ENCODE data around the gene CDC42BPA. TPM values are rescaled to one million over a fixed set of nuclear protein-coding genes. Genes with fewer than 3 reads are reported as not detected.

The CDC42BPA gene
- total and polyA plus RNA-seq, 9 of the 15 experiments (the other 6 are each of a cell fraction or from before 2014, with no cell fraction given) = 8.0 to 77.5 (median 52.1) TPM

DNA sequence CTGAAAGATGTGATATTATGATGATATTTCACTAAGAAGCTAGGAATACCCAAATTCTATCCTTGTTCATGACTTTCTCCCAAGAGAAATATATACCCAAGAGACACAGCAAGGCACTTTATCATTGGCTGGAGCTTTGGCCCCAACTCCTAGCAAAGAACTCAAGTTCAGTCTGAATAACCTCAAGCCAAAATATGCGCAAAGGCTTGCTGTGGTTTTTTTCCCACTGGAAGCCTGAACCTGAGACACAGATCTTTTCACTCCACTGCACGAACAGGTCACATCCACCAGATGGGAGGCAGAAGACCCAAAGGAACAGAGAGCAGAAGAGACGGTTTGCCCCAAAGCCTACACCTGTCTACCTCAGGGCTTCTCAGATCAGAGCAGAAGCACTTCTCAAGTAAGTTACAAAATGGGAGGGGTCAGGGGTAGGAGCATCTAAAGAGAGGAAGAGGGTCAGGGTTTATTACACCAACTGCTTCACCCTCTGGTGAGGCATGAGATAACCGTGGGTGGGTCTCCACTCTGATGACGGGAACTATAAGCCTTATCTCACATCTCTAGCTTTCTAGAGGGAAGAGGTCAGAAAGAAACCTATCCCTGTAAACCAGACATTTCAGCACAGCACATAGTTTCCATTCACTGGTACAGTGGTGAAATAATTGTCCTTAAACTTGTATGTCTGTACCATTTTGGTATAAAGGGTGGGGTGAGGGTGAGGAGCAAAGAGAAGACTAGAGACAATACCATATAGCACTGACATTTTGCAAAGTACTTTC lies 17.1 kb upstream of the CDC42BPA start (continued):
- TF ChIP-seq TRIM24 (IDR thresholded peaks at IDR 0.05) (peak in 1 of 2 experiments; percentile 38; a peak in 1 of 4 replicates), JUN (IDR thresholded peaks at IDR 0.05; ENCODE audit: borderline replicate concordance, low read depth, low read length) (peak; percentile 75), JUN (CRISPR knock-in tag; IDR thresholded peaks at IDR 0.05; ENCODE audit: borderline replicate concordance) (no peak), SMARCE1 (IDR thresholded peaks at IDR 0.05) (peak; percentile 79; the same call in 1 of the 2 replicates), NRF1 (conservative IDR thresholded peaks at IDR 0.05 in 1 of 2, IDR thresholded peaks at IDR 0.05 in 1 of 2) (peak; percentile 7 to 25; a peak in 1 of 4 replicates), KHSRP (IDR thresholded peaks at IDR 0.05) (no peak), TBL1XR1 (IDR thresholded peaks at IDR 0.05; ENCODE audit: low read length in 2 of 2) (0 out of 4 replicates have a peak, but pooled peaks of 1 of the 2 experiments have one; percentile 37), NCOA1 (IDR thresholded peaks at IDR 0.05; ENCODE audit: low read depth) (peak; percentile 50; the same call in 1 of the 2 replicates), MTA1 (IDR thresholded peaks at IDR 0.05; ENCODE audit: borderline replicate concordance) (peak; percentile 84; the same call in 1 of the 2 replicates), SOX6 (IDR thresholded peaks at IDR 0.05) (peak; percentile 29; the same call in 1 of the 2 replicates), SP1 (CRISPR knock-in tag; IDR thresholded peaks at IDR 0.05) (peak; percentile 42; the same call in 1 of the 2 replicates), ZNF408 (CRISPR knock-in tag; IDR thresholded peaks at IDR 0.05; ENCODE audit: low read depth) (no peak), TEAD4 (IDR thresholded peaks at IDR 0.05; ENCODE audit: low read length) (peak; percentile 48; the same call in 1 of the 2 replicates), TEAD4 (CRISPR knock-in tag; IDR thresholded peaks at IDR 0.05; ENCODE audit: borderline replicate concordance) (no peak), TAL1 (IDR thresholded peaks at IDR 0.05) (no peak)
- TF ChIP-seq, protein P1, sequence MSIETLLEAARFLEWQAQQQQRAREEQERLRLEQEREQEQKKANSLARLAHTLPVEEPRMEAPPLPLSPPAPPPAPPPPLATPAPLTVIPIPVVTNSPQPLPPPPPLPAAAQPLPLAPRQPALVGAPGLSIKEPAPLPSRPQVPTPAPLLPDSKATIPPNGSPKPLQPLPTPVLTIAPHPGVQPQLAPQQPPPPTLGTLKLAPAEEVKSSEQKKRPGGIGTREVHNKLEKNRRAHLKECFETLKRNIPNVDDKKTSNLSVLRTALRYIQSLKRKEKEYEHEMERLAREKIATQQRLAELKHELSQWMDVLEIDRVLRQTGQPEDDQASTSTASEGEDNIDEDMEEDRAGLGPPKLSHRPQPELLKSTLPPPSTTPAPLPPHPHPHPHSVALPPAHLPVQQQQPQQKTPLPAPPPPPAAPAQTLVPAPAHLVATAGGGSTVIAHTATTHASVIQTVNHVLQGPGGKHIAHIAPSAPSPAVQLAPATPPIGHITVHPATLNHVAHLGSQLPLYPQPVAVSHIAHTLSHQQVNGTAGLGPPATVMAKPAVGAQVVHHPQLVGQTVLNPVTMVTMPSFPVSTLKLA (conservative IDR thresholded peaks at IDR 0.05) = 0 out of 4 replicates have a peak, but pooled peaks of 1 of the 2 experiments have one; percentile 6
- TF ChIP-seq, protein P2, sequence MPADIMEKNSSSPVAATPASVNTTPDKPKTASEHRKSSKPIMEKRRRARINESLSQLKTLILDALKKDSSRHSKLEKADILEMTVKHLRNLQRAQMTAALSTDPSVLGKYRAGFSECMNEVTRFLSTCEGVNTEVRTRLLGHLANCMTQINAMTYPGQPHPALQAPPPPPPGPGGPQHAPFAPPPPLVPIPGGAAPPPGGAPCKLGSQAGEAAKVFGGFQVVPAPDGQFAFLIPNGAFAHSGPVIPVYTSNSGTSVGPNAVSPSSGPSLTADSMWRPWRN (IDR thresholded peaks at IDR 0.05; ENCODE audit: low read depth) = no peak
- TF ChIP-seq, protein P3, sequence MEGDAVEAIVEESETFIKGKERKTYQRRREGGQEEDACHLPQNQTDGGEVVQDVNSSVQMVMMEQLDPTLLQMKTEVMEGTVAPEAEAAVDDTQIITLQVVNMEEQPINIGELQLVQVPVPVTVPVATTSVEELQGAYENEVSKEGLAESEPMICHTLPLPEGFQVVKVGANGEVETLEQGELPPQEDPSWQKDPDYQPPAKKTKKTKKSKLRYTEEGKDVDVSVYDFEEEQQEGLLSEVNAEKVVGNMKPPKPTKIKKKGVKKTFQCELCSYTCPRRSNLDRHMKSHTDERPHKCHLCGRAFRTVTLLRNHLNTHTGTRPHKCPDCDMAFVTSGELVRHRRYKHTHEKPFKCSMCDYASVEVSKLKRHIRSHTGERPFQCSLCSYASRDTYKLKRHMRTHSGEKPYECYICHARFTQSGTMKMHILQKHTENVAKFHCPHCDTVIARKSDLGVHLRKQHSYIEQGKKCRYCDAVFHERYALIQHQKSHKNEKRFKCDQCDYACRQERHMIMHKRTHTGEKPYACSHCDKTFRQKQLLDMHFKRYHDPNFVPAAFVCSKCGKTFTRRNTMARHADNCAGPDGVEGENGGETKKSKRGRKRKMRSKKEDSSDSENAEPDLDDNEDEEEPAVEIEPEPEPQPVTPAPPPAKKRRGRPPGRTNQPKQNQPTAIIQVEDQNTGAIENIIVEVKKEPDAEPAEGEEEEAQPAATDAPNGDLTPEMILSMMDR (IDR thresholded peaks at IDR 0.05 in 2 of 3, conservative IDR thresholded peaks at IDR 0.05 in 1 of 3; ENCODE audit: insufficient read depth in 2 of 3, low read depth in 1 of 3, low read length in 3 of 3) = 0 out of 6 replicates have a peak, but pooled peaks of 1 of the 3 experiments have one; percentile 10
- TF ChIP-seq, protein P4, sequence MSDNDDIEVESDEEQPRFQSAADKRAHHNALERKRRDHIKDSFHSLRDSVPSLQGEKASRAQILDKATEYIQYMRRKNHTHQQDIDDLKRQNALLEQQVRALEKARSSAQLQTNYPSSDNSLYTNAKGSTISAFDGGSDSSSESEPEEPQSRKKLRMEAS (CRISPR knock-in tag; IDR thresholded peaks at IDR 0.05) = no peak
- TF ChIP-seq, protein P5, sequence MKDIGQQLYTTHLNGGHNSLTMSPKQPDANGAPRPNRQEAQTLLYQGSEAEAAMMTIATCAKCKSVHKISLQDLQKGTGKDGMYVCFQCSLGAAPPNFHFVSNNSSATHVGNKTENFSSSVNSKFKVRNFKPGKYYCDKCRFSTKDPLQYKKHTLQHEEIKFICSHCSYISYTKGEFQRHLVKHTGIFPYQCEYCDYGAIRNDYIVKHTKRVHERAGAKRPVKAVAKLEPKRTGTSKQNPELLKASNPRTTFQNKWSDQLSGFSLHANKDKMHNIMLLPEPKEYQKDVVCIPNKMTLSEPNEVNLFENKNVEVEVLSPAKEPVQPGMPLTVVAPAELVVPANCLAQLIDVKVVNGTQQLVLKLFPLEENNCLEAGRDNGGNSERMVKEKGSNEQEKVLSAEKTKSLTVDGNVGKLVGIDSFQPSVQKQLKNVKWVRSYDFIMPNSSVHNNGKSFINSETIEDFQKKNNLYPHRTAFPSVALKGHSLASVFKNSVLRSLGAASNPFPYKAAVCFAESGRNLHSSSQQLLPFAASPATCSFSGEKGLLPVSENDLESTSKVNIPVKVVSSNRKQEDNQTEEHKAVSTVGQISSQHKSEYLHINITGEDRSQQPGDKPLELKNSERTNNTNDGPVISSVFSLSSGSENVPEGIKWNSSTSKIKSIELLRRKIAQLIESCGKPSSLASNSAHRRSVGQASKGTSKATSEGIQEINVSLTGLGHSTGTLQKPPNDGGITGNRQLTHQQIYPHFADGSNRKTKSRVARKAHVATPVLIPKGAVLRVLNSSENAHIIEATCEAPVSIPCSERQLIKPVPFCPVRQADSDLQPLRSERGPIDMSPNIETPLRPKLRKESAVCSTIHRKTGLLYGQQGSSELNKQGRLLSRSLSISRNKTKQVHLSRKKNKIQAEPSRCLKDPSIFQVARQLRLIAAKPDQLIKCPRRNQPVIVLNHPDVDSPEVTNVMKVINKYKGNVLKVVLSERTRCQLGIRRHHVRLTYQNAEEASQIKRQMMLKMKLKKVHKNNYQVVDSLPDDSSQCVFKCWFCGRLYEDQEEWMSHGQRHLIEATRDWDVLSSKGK (CRISPR knock-in tag; IDR thresholded peaks at IDR 0.05) = no peak
